Sigmoid colon (tissue), 7 donors: ENCODE data around the gene CORO1A. TPM values are rescaled to one million over a fixed set of nuclear protein-coding genes. Genes with fewer than 3 reads are reported as not detected.
"Not testable (repeated sequence)": the region's sequence is repeated elsewhere in the genome, so short reads cannot be mapped to it uniquely, and the experiment has no call there.

Experiments
- DNase-seq: peaks from one replicate; pipeline ENCODE4 v3.0.0-alpha.2; 2019
- H3K27ac ChIP-seq, 4 donors: fragments of 200-600 bp; sonication (generic); one replicate each; pipeline ENCODE4 v1.5.1; 2016 to 2019; ENCODE audit warnings: mild to moderate bottlenecking in 1 of 4
- H3K27me3 ChIP-seq, 3 donors: fragments of 200-600 bp; sonication (generic); one replicate each; pipeline ENCODE4 v1.5.1; 2019; ENCODE audit warnings: mild to moderate bottlenecking in 1 of 3
- H3K36me3 ChIP-seq, 4 donors: fragments of 200-600 bp; sonication (generic); one replicate each; pipeline ENCODE4 v1.5.1; 2016 to 2019
- H3K4me1 ChIP-seq, 4 donors: fragments of 200-600 bp; sonication (generic); one replicate each; pipeline ENCODE4 v1.5.1; 2017 to 2019
- H3K4me3 ChIP-seq, 4 donors: fragments of 200-600 bp; sonication (generic); one replicate each; pipeline ENCODE4 v1.5.1; 2017 to 2019; ENCODE audit warnings: mild to moderate bottlenecking in 2 of 4, moderate library complexity in 1 of 4
- H3K9me3 ChIP-seq, 4 donors: fragments of 200-600 bp in 3 of 4; sonication (generic) in 3 of 4; one replicate each; pipeline versions ENCODE4 v1.5.1 to v1.6.1; 2013 to 2019
- EP300 ChIP-seq, 4 donors: sonication (generic); formaldehyde crosslinking; IDR thresholded peaks; one replicate each; pipeline ENCODE4 v1.6.1; 2017; ENCODE audit warnings: antibody characterized with exemption in 4 of 4
- POLR2A ChIP-seq, 2 donors: fragments of 450-650 bp; IDR thresholded peaks; one replicate each; pipeline ENCODE4 v1.6.1; 2016; ENCODE audit warnings: antibody characterized with exemption in 2 of 2, mild to moderate bottlenecking in 2 of 2, moderate library complexity in 2 of 2
- POLR2AphosphoS5 ChIP-seq, 4 donors: sonication (generic); formaldehyde crosslinking; IDR thresholded peaks; one replicate each; pipeline ENCODE4 v1.6.1; 2017; ENCODE audit warnings: antibody characterized with exemption in 4 of 4
- WGBS, 2 donors: extraction: QIAGEN DNeasy Blood & Tissue Kit; methylation state at CpG; one replicate each; pipeline ENCODE4 v1.1.7; 2013; 5-methylcytosine and 5-hydroxymethylcytosine counted together
- intact Hi-C: fragments of 100-400 bp; cut with DNase I; formaldehyde crosslinking; loops from one replicate; pipeline ENCODE4 v1.15.1; 2023
- polyA plus RNA-seq, 3 donors: library from polyadenylated mRNA; stranded (reverse); fragments of 200-250 nt; gene quantifications; one replicate each; pipeline ENCODE4 v1.2.3, GENCODE V29; 2013
- total RNA-seq, 4 donors: library from RNA; depleted of rRNA; stranded (reverse); fragments of >200 nt; gene quantifications; one replicate each; pipeline ENCODE4 v1.1.0, GENCODE V29; 2016
- TF ChIP-seq, protein P1 (sequence below), 4 experiments: fragments of 450-650 bp in 3 of 4; fragments of 200-600 bp in 1 of 4; IDR thresholded peaks; one replicate each; pipeline ENCODE4 v1.5.1; 2016 to 2019; ENCODE audit warnings: antibody characterized with exemption in 4 of 4, mild to moderate bottlenecking in 3 of 4, moderate library complexity in 2 of 4
- donor health status: healthy with polysubstance abuse.
- donor health status: Bipolar disorder and iron deficiency.
- donor health status: healthy.

CORO1A gene
- total and polyA plus RNA-seq, 7 donors = 14.7 to 309 (median 28.0) TPM

DNA sequence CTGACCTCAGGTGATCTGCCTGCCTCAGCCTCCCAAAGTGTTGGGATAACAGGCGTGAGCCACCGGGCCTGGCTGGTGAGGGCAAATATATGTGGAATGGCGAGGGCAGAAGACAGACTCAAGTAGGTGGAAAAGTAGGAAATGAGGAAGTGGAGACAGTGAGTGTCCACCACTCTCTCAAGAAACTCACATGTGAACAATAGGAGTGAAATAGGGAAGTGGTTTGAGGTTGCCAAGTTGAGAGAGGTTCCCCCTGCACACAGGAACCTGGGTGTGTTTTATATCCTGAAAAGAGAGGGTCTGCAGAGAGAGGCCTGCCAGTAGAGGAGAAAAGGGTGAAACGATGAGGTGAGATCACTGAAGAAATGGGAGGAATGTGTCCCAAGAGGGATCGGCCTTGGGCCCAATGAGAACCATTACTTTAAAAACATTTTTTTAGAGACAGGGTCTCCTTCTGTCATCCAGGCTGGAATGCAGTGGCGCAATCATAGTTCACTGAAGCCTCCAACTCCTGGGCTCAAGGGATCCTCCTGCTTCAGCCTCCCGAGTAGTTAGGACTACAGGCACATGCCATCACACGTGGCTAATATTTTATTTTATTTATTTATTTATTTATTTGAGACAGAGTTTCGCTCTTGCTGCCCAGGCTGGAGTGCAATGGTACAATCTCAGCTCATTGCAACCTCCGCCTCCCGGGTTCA, 17.1 kb upstream of the CORO1A start:
- no peaks in the 10 kb centered on the region for H3K36me3 ChIP-seq
- no peaks in the 10 kb centered on the region for H3K9me3 ChIP-seq
- DNase-seq = no peak
- no peak overlapping the region for H3K4me3 ChIP-seq
- 72 to 89% methylated on average over 11 of the region's 11 CpGs for WGBS, 2 donors
- intact Hi-C loops = no loop called here
- TF ChIP-seq EP300 (IDR thresholded peaks at IDR 0.05) (no peak), POLR2AphosphoS5 (IDR thresholded peaks at IDR 0.05) (no peak), POLR2A (IDR thresholded peaks at IDR 0.05) (no peak)
- TF ChIP-seq, protein P1, sequence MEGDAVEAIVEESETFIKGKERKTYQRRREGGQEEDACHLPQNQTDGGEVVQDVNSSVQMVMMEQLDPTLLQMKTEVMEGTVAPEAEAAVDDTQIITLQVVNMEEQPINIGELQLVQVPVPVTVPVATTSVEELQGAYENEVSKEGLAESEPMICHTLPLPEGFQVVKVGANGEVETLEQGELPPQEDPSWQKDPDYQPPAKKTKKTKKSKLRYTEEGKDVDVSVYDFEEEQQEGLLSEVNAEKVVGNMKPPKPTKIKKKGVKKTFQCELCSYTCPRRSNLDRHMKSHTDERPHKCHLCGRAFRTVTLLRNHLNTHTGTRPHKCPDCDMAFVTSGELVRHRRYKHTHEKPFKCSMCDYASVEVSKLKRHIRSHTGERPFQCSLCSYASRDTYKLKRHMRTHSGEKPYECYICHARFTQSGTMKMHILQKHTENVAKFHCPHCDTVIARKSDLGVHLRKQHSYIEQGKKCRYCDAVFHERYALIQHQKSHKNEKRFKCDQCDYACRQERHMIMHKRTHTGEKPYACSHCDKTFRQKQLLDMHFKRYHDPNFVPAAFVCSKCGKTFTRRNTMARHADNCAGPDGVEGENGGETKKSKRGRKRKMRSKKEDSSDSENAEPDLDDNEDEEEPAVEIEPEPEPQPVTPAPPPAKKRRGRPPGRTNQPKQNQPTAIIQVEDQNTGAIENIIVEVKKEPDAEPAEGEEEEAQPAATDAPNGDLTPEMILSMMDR (IDR thresholded peaks at IDR 0.05) = no peak
- no peaks in the 10 kb centered on the region for H3K27me3 ChIP-seq
- H3K27ac ChIP-seq = no peak overlapping the region
- no peaks in the 10 kb centered on the region for H3K4me1 ChIP-seq

DNA sequence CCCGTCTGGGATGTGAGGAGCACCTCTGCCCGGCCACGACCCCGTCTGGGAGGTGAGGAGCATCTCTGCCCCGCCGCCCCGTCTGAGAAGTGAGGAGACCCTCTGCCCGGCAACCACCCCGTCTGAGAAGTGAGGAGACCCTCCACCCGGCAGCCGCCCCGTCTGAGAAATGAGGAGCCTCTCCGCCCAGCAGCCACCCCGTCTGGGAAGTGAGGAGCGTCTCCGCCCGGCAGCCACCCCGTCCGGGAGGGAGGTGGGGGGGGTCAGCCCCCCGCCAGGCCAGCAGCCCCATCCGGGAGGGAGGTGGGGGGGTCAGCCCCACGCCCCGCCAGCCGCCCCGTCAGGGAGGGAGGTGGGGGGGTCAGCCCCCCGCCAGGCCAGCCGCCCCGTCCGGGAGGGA, 14.7 kb upstream of the CORO1A start:
- H3K27me3 ChIP-seq, intact Hi-C loops, H3K4me3 ChIP-seq, H3K9me3 ChIP-seq, DNase-seq, H3K4me1 ChIP-seq, H3K27ac ChIP-seq, H3K36me3 ChIP-seq: not testable (repeated sequence)
- 78 to 80% methylated on average over 19 of the region's 29 CpGs for WGBS, 2 donors

DNA sequence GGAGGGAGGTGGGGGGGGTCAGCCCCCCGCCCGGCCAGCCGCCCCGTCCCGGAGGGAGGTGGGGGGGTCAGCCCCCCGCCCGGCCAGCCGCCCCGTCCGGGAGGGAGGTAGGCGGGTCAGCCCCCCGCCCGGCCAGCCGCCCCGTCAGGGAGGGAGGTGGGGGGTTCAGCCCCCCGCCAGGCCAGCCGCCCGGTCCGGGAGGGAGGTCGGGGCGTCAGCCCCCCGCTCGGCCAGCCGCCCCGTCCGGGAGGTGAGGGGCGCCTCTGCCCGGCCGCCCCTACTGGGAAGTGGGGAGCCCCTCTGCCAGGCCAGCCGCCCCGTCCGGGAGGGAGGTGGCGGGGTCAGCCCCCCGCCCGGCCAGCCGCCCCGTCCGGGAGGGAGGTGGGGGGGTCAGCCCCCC, 14.0 kb upstream of the CORO1A start:
- 93 to 95% methylated on average over 38 of the region's 38 CpGs for WGBS, 2 donors
- intact Hi-C loops = not testable (repeated sequence)

DNA sequence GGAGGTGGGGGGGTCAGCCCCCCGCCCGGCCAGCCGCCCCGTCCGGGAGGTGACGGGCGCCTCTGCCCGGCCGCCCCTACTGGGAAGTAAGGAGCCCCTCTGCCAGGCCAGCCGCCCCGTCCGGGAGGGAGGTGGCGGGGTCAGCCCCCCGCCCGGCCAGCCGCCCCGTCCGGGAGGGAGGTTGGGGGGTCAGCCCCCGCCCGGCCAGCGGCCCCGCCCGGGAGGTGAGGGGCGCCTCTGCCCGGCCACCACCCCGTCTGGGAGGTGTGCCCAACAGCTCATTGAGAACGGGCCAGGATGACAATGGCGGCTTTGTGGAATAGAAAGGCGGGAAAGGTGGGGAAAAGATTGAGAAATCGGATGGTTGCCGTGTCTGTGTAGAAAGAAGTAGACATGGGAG, 13.3 kb upstream of the CORO1A start:
- H3K4me1 ChIP-seq, H3K36me3 ChIP-seq, DNase-seq, intact Hi-C loops, H3K27me3 ChIP-seq, H3K9me3 ChIP-seq, H3K4me3 ChIP-seq, H3K27ac ChIP-seq: not testable (repeated sequence)
- 77 to 83% methylated on average over 25 of the region's 31 CpGs for whole genome bisulfite sequencing, 2 donors

More for the DNA sequence above, 14.0 kb upstream of the CORO1A start:
- H3K4me3 ChIP-seq, H3K27me3 ChIP-seq, H3K4me1 ChIP-seq, DNase-seq, H3K27ac ChIP-seq, H3K36me3 ChIP-seq, H3K9me3 ChIP-seq: not testable (repeated sequence)

DNA sequence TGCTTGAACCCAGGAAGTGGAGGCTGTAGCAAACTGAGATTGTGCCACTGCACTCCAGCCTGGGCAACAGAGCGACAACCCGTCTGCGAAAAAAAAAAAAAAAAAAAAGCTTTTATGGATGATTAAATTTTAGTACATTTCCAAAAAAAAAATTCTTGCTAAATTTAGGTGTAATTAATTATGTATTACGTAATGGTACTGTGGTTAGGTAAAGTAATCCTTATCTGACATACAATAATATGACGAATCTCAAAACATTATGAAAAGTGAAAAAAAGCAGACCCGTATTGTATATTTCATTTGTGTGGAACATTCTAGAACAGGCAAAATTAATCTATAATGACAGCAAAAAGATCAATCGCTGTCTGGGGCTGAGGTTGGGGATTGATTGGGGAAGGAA, 10.3 kb upstream of the CORO1A start:
- Histone ChIP-seq H3K4me3 (no peak overlapping the region), H3K9me3 (no peaks in the 10 kb centered on the region), H3K27ac (no peak overlapping the region), H3K36me3 (no peaks in the 10 kb centered on the region), H3K27me3 (no peaks in the 10 kb centered on the region), H3K4me1 (no peaks in the 10 kb centered on the region)
- intact Hi-C loops = no loop called here
- WGBS, 2 donors = 92 to 95% methylated on average over 7 of the region's 7 CpGs
- TF ChIP-seq, protein P1 (IDR thresholded peaks at IDR 0.05) = no peak
- no peak for TF ChIP-seq EP300 (IDR thresholded peaks at IDR 0.05)
- no peak for TF ChIP-seq POLR2A (IDR thresholded peaks at IDR 0.05)
- TF ChIP-seq POLR2AphosphoS5 (IDR thresholded peaks at IDR 0.05) = no peak
- no peak for DNase-seq

DNA sequence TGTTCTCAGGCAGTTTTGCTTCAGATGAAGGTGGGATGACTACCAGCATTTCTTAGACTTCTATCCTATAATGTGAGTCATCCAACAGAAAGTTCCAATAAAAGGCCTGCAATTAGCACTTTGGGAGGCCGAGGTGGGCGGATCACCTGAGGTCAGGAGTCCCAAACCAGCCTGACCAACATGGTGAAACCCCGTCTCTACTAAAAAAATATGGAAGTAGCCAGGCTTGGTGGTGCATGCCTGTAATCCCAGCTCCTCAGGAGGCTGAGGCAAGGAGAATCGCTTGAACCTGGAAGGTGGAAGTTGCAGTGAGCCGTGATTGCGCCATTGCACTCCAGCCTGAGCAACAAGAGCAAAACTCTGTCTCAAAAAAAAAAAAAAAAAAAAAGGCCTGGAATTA, 6.5 kb upstream of the CORO1A start:
- H3K27me3 ChIP-seq, intact Hi-C loops, DNase-seq, H3K9me3 ChIP-seq, H3K36me3 ChIP-seq, H3K4me1 ChIP-seq, H3K4me3 ChIP-seq, H3K27ac ChIP-seq: not testable (repeated sequence)
- 80 to 87% methylated on average over 6 of the region's 6 CpGs for WGBS, 2 donors

DNA sequence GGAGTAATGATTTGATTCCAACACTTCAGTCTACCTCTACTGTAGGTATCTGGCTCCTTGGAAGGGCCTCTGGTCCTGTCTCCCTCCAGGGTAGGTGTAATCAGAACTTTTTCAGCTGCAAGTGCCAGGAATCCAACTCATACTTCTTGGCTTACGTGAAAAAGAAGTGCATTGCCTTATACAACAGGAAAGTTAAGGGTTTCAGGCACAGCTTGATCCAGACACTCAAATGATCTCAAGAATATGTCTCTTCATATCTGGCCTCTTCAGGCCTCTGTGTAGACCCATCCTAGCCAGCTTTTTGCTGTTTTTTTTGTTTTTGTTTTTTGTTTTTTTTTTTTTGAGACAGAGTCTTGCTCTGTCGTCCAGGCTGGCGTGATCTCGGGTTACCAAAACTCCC, 4.2 kb upstream of the CORO1A start:
- Histone ChIP-seq H3K4me1 (peaks cover 0 to 15% (median 13%) of the 10 kb centered on the region in 4 donors), H3K27ac (no peak overlapping the region), H3K27me3 (no peaks in the 10 kb centered on the region), H3K9me3 (no peaks in the 10 kb centered on the region), H3K36me3 (no peaks in the 10 kb centered on the region), H3K4me3 (no peak overlapping the region)
- no peak for TF ChIP-seq POLR2AphosphoS5 (IDR thresholded peaks at IDR 0.05)
- 95 to 96% methylated on average over 4 of the region's 4 CpGs for WGBS, 2 donors
- intact Hi-C loops = no loop called here
- DNase-seq = no peak
